Cardiac muscle cell (in vitro differentiated cells and primary cell): ENCODE measurements around the gene VGLL4. TPM values are rescaled to one million over a fixed set of nuclear protein-coding genes. Genes with fewer than 3 reads are reported as not detected.

Source experiments
- DNase-seq, 2 donors: peaks; one replicate each; pipeline versions ENCODE4 v3.0.0 to v3.0.0-alpha.2; 2010 to 2017; ENCODE audit warnings: low read depth in 1 of 2, low spot score in 1 of 2
- H3K27ac ChIP-seq: fragments of 200-600 bp; sonication (generic); 2 replicates; pipeline ENCODE4 v1.5.1; 2016
- H3K27me3 ChIP-seq: fragments of 200-600 bp; sonication (generic); 2 replicates; pipeline ENCODE4 v1.6.0; 2016; ENCODE audit warnings: control low read depth
- H3K36me3 ChIP-seq: fragments of 200-600 bp; sonication (generic); 2 replicates; pipeline ENCODE4 v1.5.1; 2016; ENCODE audit warnings: control low read depth
- H3K4me1 ChIP-seq: fragments of 200-600 bp; sonication (generic); 2 replicates; pipeline ENCODE4 v1.8.1; 2017; ENCODE audit warnings: low read depth, mild to moderate bottlenecking, mixed run types
- H3K4me3 ChIP-seq: fragments of 200-600 bp; sonication (generic); 2 replicates; pipeline ENCODE4 v1.5.1; 2016; ENCODE audit warnings: mild to moderate bottlenecking
- H3K9me3 ChIP-seq: fragments of 200-600 bp; sonication (generic); 2 replicates; pipeline ENCODE4 v1.5.1; 2017; ENCODE audit warnings: low read depth, mild to moderate bottlenecking, control low read depth
- polyA plus RNA-seq: library from polyadenylated mRNA; unstranded; fragments of >200 nt; fragmentation: Nextera tagmentation; extraction: Ambion mirVana; gene quantifications from 2 replicates; pipeline ENCODE4 v1.2.1, GENCODE V29; 2016
- total RNA-seq: library from RNA; depleted of rRNA; stranded (reverse); fragments of >200 nt; gene quantifications from 2 replicates; pipeline ENCODE4 v1.2.3, GENCODE V29; 2016
- TF ChIP-seq, protein P1 (sequence below): IDR thresholded peaks from 2 replicates; pipeline ENCODE4 v1.5.1; 2012; ENCODE audit warnings: low read depth, mild to moderate bottlenecking, low read length

Gene VGLL4
- total and polyA plus RNA-seq, 2 experiments from 2014 or later, result 62.9 to 147 TPM

DNA sequence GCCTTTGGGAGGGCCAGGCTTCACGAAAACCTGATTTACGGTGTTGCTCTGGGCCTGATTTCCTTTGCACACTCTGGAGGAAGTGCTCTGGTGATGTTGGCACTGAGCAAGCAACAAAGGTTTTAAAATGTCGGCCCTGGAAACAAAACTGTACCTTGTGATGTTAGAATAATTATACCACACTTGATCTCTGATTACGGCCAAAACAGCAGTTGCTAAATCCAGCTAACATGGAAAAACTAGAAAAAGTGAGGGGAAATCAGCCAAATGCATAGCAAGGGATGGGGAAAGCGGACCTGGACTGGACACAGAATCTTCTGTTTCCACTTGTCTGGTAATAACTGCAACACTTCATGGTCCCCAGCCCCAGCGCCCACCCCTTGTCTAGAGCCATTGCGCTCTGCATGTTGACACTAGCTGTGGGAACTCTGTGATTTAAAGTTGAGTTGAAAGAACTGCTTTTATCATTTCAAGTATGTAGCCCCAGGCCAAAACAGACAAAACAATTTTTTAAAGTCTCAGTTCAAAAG is 120.1 kb downstream of the VGLL4 start:
- Histone ChIP-seq H3K27me3 (no peaks in the 10 kb centered on the region), H3K27ac (no peak overlapping the region), H3K36me3 (no peaks in the 10 kb centered on the region), H3K9me3 (no peaks in the 10 kb centered on the region), H3K4me3 (no peak overlapping the region), H3K4me1 (no peaks in the 10 kb centered on the region)
- no peak for DNase-seq
- TF ChIP-seq, protein P1, sequence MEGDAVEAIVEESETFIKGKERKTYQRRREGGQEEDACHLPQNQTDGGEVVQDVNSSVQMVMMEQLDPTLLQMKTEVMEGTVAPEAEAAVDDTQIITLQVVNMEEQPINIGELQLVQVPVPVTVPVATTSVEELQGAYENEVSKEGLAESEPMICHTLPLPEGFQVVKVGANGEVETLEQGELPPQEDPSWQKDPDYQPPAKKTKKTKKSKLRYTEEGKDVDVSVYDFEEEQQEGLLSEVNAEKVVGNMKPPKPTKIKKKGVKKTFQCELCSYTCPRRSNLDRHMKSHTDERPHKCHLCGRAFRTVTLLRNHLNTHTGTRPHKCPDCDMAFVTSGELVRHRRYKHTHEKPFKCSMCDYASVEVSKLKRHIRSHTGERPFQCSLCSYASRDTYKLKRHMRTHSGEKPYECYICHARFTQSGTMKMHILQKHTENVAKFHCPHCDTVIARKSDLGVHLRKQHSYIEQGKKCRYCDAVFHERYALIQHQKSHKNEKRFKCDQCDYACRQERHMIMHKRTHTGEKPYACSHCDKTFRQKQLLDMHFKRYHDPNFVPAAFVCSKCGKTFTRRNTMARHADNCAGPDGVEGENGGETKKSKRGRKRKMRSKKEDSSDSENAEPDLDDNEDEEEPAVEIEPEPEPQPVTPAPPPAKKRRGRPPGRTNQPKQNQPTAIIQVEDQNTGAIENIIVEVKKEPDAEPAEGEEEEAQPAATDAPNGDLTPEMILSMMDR, result no peak

DNA sequence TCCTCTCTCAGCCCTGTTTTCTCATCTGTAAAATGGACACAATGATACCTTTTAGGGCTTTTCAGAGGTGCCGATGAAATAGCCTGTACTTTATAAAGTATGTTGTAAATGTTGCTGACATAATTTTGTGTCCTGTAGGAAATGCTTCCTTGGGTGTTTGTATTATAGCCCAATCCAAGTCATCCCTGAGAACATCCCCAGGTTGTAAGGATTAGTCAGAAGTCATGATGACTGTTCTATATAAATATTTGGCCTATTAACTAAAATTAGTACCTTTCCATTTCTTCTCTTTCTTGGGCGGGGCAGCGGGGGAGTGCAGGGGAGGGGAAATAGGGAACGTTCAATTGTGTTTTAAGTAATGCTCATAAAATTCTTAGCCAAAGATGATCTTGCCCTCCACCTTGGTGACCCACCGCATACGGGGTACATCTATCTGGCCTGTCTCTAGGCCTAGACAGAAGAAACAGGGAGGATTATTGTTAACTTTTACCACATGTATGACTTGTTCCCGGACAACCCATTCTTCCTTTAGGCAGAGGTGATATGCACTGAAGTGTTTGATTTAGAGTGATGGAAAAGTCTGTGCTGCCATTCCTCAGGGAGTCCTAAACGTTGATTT is 120.7 kb downstream of the VGLL4 start:
- Histone ChIP-seq H3K36me3 (no peaks in the 10 kb centered on the region), H3K27ac (no peak overlapping the region), H3K9me3 (no peaks in the 10 kb centered on the region), H3K4me3 (no peak overlapping the region), H3K27me3 (no peaks in the 10 kb centered on the region), H3K4me1 (no peaks in the 10 kb centered on the region)
- TF ChIP-seq, protein P1, result no peak
- no peak for DNase-seq

DNA sequence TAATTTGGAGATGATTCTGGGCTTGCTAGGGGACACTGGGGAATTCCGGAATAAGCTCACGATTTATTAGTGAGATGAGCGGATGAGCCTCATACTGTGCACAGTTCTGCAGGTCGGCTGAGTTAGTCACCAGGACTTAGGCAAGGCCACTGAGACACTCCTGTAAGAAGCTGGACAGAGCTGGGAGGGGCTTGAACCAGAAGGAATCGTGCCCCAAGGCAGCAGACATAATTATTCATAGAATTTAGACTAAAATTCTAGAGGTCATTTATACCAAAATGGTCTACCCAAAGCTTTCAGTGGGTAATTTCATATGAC is 121.4 kb downstream of the VGLL4 start:
- TF ChIP-seq, protein P1, result no peak
- Histone ChIP-seq H3K4me3 (no peak overlapping the region), H3K27me3 (no peaks in the 10 kb centered on the region), H3K27ac (no peak overlapping the region), H3K9me3 (no peaks in the 10 kb centered on the region), H3K4me1 (no peaks in the 10 kb centered on the region), H3K36me3 (no peaks in the 10 kb centered on the region)
- DNase-seq, result no peak

DNA sequence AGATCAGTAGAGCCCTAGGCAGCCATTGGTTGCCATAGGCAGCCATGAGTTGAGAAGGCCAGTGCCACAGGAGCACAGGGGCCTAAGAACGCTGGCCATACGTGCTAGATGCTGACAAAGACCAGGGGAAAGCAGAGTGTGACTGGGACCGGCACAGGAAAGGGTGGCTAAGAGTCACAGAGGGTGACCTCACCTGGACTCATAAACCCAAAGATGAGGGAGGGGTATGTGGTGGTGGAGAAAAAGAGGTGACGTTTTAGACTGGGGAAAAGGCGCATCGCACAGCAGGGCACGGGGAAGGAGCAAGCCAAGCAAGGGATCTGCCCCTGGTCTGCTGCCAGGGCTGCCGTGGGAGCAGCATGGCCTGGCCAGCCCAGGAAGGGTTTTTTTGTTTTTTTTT is 122.5 kb downstream of the VGLL4 start:
- H3K27ac ChIP-seq, result no peak overlapping the region
- H3K9me3 ChIP-seq, result no peaks in the 10 kb centered on the region
- DNase-seq, result no peak
- no peaks in the 10 kb centered on the region for H3K36me3 ChIP-seq
- no peaks in the 10 kb centered on the region for H3K4me1 ChIP-seq
- TF ChIP-seq, protein P1, result no peak
- H3K27me3 ChIP-seq, result no peaks in the 10 kb centered on the region
- no peak overlapping the region for H3K4me3 ChIP-seq

- no peaks in the 10 kb centered on the region for H3K4me1 ChIP-seq
- H3K36me3 ChIP-seq, result no peaks in the 10 kb centered on the region
- no peak overlapping the region for H3K4me3 ChIP-seq
- H3K27me3 ChIP-seq, result no peaks in the 10 kb centered on the region
- no peak overlapping the region for H3K27ac ChIP-seq
- TF ChIP-seq, protein P1, result no peak
- DNase-seq, result no peak
- H3K9me3 ChIP-seq, result no peaks in the 10 kb centered on the region
Measured at GRCh38 chr3:11517601-11518000, 126.1 kb downstream of the VGLL4 start.
